Common myeloid progenitor, CD34-positive (primary cell): ENCODE measurements around the gene KRTAP19-6. TPM values are rescaled to one million over a fixed set of nuclear protein-coding genes. Genes with fewer than 3 reads are reported as not detected.

Source experiments
- CTCF ChIA-PET: fragments of 350-600 bp; sonication (Branson Sonifier 250); formaldehyde crosslinking; loops from one replicate; lab custom pipeline; 2021; ENCODE audit warnings: antibody characterized with exemption; lab: Charles Lee
- POLR2A ChIA-PET: fragments of 350-600 bp; sonication (Branson Sonifier 250); formaldehyde crosslinking; loops from one replicate; lab custom pipeline; 2021; ENCODE audit warnings: antibody characterized with exemption; lab: Charles Lee
- DNase-seq, 3 donors: peaks; one replicate each; pipeline versions ENCODE4 v3.0.0 to v3.0.0-alpha.2; 2013
- H3K27ac ChIP-seq, 2 experiments: 1 replicate in 1 of 2; 2 replicates in 1 of 2; pipeline ENCODE4 v1.7.0; 2013; ENCODE audit warnings: inconsistent platforms in 2 of 2, low read length in 2 of 2, mild to moderate bottlenecking in 2 of 2, low read depth in 1 of 2, moderate library complexity in 1 of 2; ENCODE audit not compliant: severe bottlenecking in 2 of 2, insufficient read depth in 1 of 2, poor library complexity in 1 of 2
- H3K27me3 ChIP-seq, 5 experiments: replicated peaks in 2 of 5; 1 replicate in 3 of 5; 2 replicates in 2 of 5; pipeline versions ENCODE4 v1.6.1 to v1.7.0; 2013; ENCODE audit warnings: low read length in 4 of 5, mild to moderate bottlenecking in 2 of 5, moderate library complexity in 2 of 5, inconsistent platforms in 1 of 5; ENCODE audit not compliant: insufficient read depth in 5 of 5, control insufficient read depth in 4 of 5
- H3K36me3 ChIP-seq, 4 experiments: 1 replicate in 2 of 4; 2 replicates in 2 of 4; pipeline versions ENCODE4 v1.6.1 to v1.7.0; 2013; ENCODE audit warnings: low read length in 3 of 4, control low read depth in 1 of 4, mild to moderate bottlenecking in 1 of 4; ENCODE audit not compliant: control insufficient read depth in 4 of 4, insufficient read depth in 4 of 4
- H3K4me1 ChIP-seq, 4 experiments: 1 replicate in 3 of 4; 2 replicates in 1 of 4; pipeline versions ENCODE4 v1.6.1 to v1.7.1; 2013; ENCODE audit warnings: low read length in 3 of 4, mild to moderate bottlenecking in 3 of 4, control low read depth in 1 of 4, inconsistent platforms in 1 of 4, moderate library complexity in 1 of 4; ENCODE audit not compliant: control insufficient read depth in 4 of 4, insufficient read depth in 4 of 4; ENCODE audit errors: control extremely low read depth in 1 of 4
- H3K4me3 ChIP-seq, 7 experiments: 1 replicate in 4 of 7; 2 replicates in 3 of 7; pipeline versions ENCODE4 v1.5.1 to v1.7.0; 2013; ENCODE audit warnings: mild to moderate bottlenecking in 7 of 7, low read length in 6 of 7, moderate library complexity in 6 of 7, inconsistent platforms in 2 of 7, low read depth in 2 of 7, control low read depth in 1 of 7; ENCODE audit not compliant: insufficient read depth in 4 of 7, control insufficient read depth in 1 of 7; ENCODE audit errors: extremely low read depth in 1 of 7
- H3K9me3 ChIP-seq, 5 experiments: 1 replicate in 4 of 5; 2 replicates in 1 of 5; pipeline versions ENCODE4 v1.6.1 to v1.7.1; 2013; ENCODE audit warnings: low read length in 4 of 5, mild to moderate bottlenecking in 2 of 5, inconsistent platforms in 1 of 5, low read depth in 1 of 5, moderate library complexity in 1 of 5; ENCODE audit not compliant: control insufficient read depth in 4 of 5, insufficient read depth in 2 of 5; ENCODE audit errors: control extremely low read depth in 1 of 5
- WGBS: methylation state at CpG from one replicate; pipeline ENCODE4 v1.1.5; 2013; ENCODE audit not compliant: insufficient coverage; 5-methylcytosine and 5-hydroxymethylcytosine counted together
- polyA plus RNA-seq: library from polyadenylated mRNA; unstranded; fragments of 120-200 nt; gene quantifications from one replicate; pipeline ENCODE4 v1.2.1, GENCODE V29; 2013

KRTAP19-6 gene, protein sequence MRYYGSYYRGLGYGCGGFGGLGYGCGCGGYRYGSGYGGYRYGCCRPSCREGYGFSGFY
- polyA plus RNA-seq = not detected

DNA sequence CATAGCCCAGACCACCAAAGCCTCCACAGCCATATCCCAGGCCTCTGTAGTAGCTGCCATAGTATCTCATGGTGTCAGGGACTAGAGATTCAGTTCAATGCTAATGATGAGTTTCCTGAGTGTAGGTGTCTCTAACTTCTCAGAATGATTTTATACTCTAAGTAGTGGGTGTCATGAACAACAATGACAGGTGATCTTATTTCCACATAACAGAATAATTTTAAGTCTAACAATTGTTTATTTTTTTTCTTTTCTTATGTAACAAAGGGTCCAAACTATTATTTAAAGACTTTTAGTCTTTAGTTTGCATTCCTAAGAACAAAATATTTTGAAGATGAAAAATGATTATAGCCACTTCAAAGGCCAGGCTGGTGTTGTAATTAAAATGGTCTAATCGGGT is at the start of gene KRTAP19-6:
TSS of gene KRTAP19-6 (minus strand) at position 101 of the 400 bp plus-strand sequence. CDS start at position 70, 31 bp downstream.
- Histone ChIP-seq H3K4me1 (no peaks in the 10 kb centered on the region), H3K4me3 (no peak within 1 kb of the TSS), H3K27me3 (no peaks in the 10 kb centered on the region), H3K36me3 (no peaks in the 10 kb centered on the region), H3K27ac (no peak within 1 kb of the TSS), H3K9me3 (no peaks in the 10 kb centered on the region)
- CTCF ChIA-PET = no interaction called here
- no peak for DNase-seq
- POLR2A ChIA-PET = no interaction called here
- WGBS = no CpG with 5 or more reads among the region's 1 CpG

DNA sequence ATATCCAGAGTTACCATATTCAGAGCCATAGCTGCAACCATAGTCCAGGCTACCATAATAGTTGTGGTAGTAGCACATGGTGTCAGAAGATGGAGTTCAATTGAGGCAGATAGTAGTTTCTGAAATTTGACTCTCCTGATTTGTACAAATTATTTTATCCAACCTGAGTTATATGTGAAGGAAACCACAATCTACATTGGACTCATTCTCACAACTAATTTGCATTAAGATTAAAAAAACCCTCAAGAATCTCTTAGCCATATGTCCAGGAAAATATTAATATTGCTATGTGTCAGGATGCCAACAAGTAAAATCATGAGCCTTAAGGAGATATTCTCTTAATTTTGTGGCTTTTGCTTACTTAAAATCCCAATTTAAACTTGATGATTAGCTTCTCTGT is 48.6 kb upstream of the KRTAP19-6 start, which contains the start of gene KRTAP22-2:
TSS of gene KRTAP22-2 (minus strand) at position 101 of the 400 bp plus-strand sequence.
- no peak within 1 kb of the TSS for H3K27ac ChIP-seq
- ChIA-PET POLR2A (no interaction called here), CTCF (no interaction called here)
- H3K36me3 ChIP-seq = no peaks in the 10 kb centered on the region
- no peak within 1 kb of the TSS for H3K4me3 ChIP-seq
- no peaks in the 10 kb centered on the region for H3K4me1 ChIP-seq
- no peaks in the 10 kb centered on the region for H3K9me3 ChIP-seq
- no peak for DNase-seq
- H3K27me3 ChIP-seq = no peaks in the 10 kb centered on the region

DNA sequence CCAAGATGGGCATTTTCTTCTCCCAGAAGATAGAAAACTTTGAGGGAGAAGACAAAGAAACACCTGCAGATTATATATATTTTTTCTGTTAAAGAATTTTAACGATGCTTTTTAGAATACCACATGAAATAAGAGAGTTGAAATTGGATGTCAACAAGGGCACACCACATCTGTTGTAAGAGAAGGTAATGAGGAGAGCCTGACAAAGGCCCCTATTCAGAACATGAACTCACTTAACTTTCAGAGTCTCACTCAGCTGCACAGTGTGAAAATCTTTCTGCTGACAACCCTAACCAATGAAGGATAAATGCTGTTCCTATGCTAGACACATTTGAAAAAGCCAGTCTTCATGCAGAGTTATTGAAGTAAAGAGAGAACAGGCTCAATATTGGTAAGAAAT is 41.2 kb upstream of the KRTAP19-6 start:
- H3K4me3 ChIP-seq = no peak overlapping the region
- H3K36me3 ChIP-seq = no peaks in the 10 kb centered on the region
- no CpG with 5 or more reads among the region's 1 CpG for WGBS
- ChIA-PET POLR2A (no interaction called here), CTCF (no interaction called here)
- no peaks in the 10 kb centered on the region for H3K9me3 ChIP-seq
- no peaks in the 10 kb centered on the region for H3K27me3 ChIP-seq
- no peak overlapping the region for H3K27ac ChIP-seq
- no peaks in the 10 kb centered on the region for H3K4me1 ChIP-seq
- DNase-seq = no peak

DNA sequence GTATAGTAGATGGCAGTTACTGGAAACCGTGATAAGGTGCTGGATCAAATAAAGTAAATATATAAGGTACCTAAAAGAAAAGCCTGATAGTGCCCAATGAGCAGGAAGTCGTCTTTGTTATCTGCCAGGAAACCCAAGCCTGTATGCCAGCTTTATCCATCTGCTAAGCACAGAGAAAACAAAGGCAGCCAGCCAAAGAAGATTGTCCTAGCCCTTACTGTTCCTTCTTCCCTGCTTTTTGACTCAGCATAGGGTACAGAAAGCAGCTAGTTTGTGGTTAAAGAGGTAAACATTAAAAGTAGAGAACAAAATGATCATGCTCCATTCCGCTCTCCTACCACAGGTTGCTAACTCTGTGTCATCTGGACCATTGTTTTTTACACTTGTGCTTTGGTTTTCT is 38.5 kb upstream of the KRTAP19-6 start:
- CTCF ChIA-PET = no interaction called here
- no peak overlapping the region for H3K4me3 ChIP-seq
- 57% methylated on average over 2 of the region's 3 CpGs for WGBS
- no peaks in the 10 kb centered on the region for H3K27me3 ChIP-seq
- no peaks in the 10 kb centered on the region for H3K4me1 ChIP-seq
- DNase-seq = no peak
- POLR2A ChIA-PET = no interaction called here
- no peak overlapping the region for H3K27ac ChIP-seq
- H3K9me3 ChIP-seq = no peaks in the 10 kb centered on the region
- no peaks in the 10 kb centered on the region for H3K36me3 ChIP-seq

DNA sequence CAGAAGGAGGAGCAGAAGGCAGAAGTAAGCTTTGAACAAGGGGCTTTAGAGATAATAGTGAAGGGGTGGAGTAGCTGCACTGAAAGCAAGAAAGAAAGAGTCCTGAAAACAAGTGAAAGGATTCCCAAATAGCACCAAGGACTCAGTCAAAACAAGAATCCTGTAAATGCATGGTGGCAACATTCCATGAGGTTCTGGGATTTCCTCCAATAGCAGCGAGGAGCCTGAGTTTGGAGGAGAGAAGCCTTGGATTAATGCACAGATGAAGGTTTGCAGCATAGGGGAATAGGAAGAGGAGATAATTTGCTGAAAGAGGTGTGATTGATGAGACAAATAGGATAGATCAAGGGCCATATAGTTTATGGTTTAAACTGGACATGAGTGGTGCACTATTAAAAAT is 37.7 kb upstream of the KRTAP19-6 start:
- DNase-seq = no peak
- WGBS = 93% methylated on average over 1 of the region's 1 CpG
- H3K4me3 ChIP-seq = no peak overlapping the region
- no peaks in the 10 kb centered on the region for H3K36me3 ChIP-seq
- no peaks in the 10 kb centered on the region for H3K4me1 ChIP-seq
- ChIA-PET POLR2A (no interaction called here), CTCF (no interaction called here)
- H3K9me3 ChIP-seq = no peaks in the 10 kb centered on the region
- no peak overlapping the region for H3K27ac ChIP-seq
- no peaks in the 10 kb centered on the region for H3K27me3 ChIP-seq

DNA sequence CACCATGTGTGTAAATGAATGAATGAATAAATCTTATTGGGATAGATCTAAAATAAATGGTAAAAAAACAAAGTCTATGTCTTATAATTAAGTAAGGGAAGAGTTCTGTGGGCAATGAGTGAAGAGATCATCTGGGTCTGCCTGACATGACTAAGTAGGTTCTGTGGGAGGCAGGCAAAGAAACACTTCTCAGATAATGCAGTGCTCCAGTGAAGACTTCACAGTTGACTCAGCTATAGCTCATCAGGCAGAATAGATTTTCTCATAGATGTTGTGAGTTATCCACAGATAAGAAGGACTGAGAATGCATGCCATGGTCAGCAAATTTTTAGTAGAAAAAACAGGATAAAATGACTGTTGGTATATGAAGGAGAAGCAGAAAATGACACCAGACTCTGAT is 36.1 kb upstream of the KRTAP19-6 start:
- ChIA-PET CTCF (no interaction called here), POLR2A (no interaction called here)
- no peak for DNase-seq
- Histone ChIP-seq H3K27ac (no peak overlapping the region), H3K4me3 (no peak overlapping the region), H3K9me3 (no peaks in the 10 kb centered on the region), H3K27me3 (no peaks in the 10 kb centered on the region), H3K36me3 (no peaks in the 10 kb centered on the region), H3K4me1 (no peaks in the 10 kb centered on the region)

DNA sequence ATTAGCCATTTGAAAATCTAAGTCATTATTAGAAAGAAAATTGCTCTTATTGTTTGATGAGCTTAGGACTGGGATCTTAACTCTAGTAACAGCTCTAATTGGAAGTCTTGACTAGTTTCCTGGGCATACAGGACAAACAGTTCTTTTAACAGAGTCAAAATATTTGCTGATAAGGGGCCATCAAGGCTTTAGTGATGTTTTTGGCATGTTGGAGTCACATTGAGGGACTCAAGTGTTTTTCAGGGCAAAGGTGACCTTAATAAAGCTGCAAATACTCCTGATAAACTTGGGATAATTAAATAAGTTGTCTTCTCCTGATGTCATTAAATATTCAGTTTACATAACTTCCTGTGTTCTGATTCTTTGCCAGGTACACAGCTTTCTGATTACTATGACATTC is 26.0 kb upstream of the KRTAP19-6 start:
- Histone ChIP-seq H3K36me3 (no peaks in the 10 kb centered on the region), H3K9me3 (no peaks in the 10 kb centered on the region), H3K4me1 (no peaks in the 10 kb centered on the region), H3K27ac (no peak overlapping the region), H3K4me3 (no peak overlapping the region), H3K27me3 (no peaks in the 10 kb centered on the region)
- CTCF ChIA-PET = no interaction called here
- POLR2A ChIA-PET = no interaction called here
- no peak for DNase-seq
